ENCODE measurements around the gene TNFRSF4. TPM values are rescaled to one million over a fixed set of nuclear protein-coding genes. Genes with fewer than 3 reads are reported as not detected.
"Not testable (repeated sequence)": the region's sequence is repeated elsewhere in the genome, so short reads cannot be mapped to it uniquely, and the experiment has no call there.

TNFRSF4 gene
- total and polyA plus RNA-seq, 8 donors: 0.55 to 4.5 (median 2.9) TPM; not detected in 4

DNA sequence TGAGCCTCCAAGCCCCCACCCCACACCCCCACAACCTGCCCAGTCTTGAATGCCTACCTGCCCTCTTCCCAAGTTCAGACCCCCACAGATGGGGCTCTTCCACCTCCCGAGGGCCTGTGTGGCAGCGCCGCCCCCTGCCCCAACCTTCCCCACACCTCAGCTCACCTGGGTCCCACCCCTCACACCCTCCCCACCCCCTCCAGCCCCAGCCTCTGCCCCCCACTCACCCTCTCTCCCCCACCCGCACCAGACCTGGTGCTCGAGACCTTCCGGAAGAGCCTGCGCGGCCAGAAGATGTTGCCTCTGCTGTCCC lies 16.8 kb downstream of the TNFRSF4 start:
- Histone ChIP-seq H3K36me3 (no peaks in the 10 kb centered on the region), H3K9me3 (peaks cover 0 to 12% (median 5%) of the 10 kb centered on the region in 4 donors), H3K4me3 (no peak overlapping the region), H3K27me3 (peaks cover 3 to 24% (median 16%) of the 10 kb centered on the region in 3 donors), H3K27ac (no peak overlapping the region), H3K4me1 (peaks cover 10 to 15% (median 11%) of the 10 kb centered on the region in 4 donors)
- no peak for DNase-seq
- TF ChIP-seq EP300 (IDR thresholded peaks at IDR 0.05): no peak
- TF ChIP-seq, protein P1, sequence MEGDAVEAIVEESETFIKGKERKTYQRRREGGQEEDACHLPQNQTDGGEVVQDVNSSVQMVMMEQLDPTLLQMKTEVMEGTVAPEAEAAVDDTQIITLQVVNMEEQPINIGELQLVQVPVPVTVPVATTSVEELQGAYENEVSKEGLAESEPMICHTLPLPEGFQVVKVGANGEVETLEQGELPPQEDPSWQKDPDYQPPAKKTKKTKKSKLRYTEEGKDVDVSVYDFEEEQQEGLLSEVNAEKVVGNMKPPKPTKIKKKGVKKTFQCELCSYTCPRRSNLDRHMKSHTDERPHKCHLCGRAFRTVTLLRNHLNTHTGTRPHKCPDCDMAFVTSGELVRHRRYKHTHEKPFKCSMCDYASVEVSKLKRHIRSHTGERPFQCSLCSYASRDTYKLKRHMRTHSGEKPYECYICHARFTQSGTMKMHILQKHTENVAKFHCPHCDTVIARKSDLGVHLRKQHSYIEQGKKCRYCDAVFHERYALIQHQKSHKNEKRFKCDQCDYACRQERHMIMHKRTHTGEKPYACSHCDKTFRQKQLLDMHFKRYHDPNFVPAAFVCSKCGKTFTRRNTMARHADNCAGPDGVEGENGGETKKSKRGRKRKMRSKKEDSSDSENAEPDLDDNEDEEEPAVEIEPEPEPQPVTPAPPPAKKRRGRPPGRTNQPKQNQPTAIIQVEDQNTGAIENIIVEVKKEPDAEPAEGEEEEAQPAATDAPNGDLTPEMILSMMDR (IDR thresholded peaks at IDR 0.05): no peak
- no peak for TF ChIP-seq POLR2AphosphoS5 (IDR thresholded peaks at IDR 0.05)
- TF ChIP-seq POLR2A (IDR thresholded peaks at IDR 0.05): no peak
- intact Hi-C loops (cut with DNase I; ENCODE audit: low total_unique reads): no loop called here
- 86 to 91% (median 87%) methylated on average over 6 to 8 of the region's 8 CpGs for whole genome bisulfite sequencing, 5 donors

DNA sequence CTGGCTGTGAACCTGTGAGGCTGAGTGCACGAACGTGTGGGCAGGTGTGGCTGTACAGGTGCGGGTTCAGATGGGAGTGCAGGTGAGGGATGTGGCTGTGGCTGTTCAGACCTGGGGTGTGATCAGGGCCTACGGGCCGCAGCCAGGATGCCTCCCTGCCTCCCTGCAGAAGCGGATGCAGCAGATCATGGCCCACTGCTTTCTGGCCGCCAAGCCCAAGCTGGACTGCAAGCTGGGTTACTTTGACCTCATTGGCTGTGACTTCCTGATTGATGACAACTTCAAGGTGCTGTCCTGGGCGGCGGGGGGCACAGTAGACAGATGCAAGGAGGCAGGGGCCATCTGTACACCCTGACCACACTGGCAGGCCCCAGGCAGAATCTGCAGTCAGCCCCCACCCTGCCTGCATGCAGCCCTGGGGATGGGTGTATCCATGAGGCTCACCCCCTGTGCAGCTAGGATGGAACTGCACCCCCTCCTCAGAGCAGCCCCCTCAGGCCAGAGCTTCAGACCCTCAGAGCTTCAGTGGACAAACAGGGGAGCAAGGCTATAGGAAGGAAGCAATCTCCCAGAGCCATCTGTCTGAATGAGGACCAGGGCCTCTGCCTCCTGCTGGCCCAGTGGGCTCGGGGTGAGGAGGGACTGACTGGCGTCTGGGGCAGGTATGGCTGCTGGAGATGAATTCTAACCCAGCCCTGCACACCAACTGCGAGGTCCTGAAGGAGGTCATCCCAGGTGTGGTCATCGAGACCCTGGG lies 17.3 kb downstream of the TNFRSF4 start:
- 83 to 85% (median 84%) methylated on average over 12 to 13 of the region's 13 CpGs for whole genome bisulfite sequencing, 5 donors
- DNase-seq: no peak
- intact Hi-C loops (cut with DNase I; ENCODE audit: low total_unique reads): no loop called here
- Histone ChIP-seq H3K9me3 (peaks cover 0 to 16% (median 5%) of the 10 kb centered on the region in 4 donors), H3K27ac (no peak overlapping the region), H3K27me3 (peaks cover 3 to 23% (median 16%) of the 10 kb centered on the region in 3 donors), H3K4me1 (peaks cover 10 to 15% (median 11%) of the 10 kb centered on the region in 4 donors), H3K4me3 (no peak overlapping the region), H3K36me3 (no peaks in the 10 kb centered on the region)
- TF ChIP-seq EP300 (IDR thresholded peaks at IDR 0.05) (no peak), POLR2AphosphoS5 (IDR thresholded peaks at IDR 0.05) (no peak), POLR2A (IDR thresholded peaks at IDR 0.05) (no peak)
- TF ChIP-seq, protein P1 (IDR thresholded peaks at IDR 0.05): no peak

DNA sequence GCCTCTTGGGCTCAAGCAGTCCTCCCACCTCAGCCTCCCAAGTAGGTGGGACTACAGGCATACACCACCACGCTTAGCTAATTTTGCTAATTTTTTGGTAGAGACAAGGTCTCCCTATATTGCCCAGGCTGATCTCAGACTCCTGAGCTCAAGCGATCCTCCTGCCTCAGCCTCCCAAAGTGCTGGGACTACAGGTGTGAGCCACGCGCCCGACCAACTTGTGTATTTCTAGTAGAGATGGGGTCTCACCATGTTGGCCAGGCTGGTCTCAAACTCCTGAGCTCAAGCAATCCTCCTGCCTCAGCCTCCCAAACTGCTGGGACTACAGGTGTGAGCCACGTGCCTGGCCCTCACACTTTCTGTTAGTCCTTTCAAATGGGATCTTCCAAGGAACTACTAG lies 18.2 kb downstream of the TNFRSF4 start:
- H3K4me1 ChIP-seq; intact Hi-C loops (cut with DNase I; ENCODE audit: low total_unique reads); H3K36me3 ChIP-seq; H3K27ac ChIP-seq; H3K4me3 ChIP-seq; DNase-seq: not testable (repeated sequence)
- Histone ChIP-seq H3K27me3 (peaks cover 0 to 14% (median 7%) of the 10 kb centered on the region in 3 donors), H3K9me3 (peaks cover 0 to 19% (median 5%) of the 10 kb centered on the region in 4 donors)
- WGBS, 5 donors: 83 to 95% (median 94%) methylated on average over 6 of the region's 6 CpGs

DNA sequence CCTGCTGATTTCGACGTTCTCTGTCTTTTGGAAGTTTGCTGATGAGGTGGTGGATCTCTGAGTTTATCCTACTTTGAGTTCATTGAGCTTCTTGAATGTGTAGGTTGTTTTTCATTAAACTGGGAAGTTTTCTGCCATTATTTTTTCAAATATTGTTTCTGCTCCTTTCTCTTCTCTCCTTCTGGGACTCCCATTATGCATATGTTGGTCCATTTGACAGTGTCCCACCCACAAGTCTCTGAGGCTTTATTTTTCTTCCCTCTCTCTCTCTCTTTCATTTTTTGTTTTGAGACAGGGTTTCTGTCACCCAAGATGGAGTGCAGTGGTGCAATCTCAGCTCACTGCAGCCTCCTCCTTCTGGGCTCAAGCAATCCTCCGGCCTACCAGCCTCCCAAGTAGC lies 19.2 kb downstream of the TNFRSF4 start:
- intact Hi-C loops (cut with DNase I; ENCODE audit: low total_unique reads): no loop called here
- Histone ChIP-seq H3K27ac (no peak overlapping the region), H3K36me3 (no peaks in the 10 kb centered on the region), H3K9me3 (peaks cover 0 to 19% (median 5%) of the 10 kb centered on the region in 4 donors), H3K4me3 (no peak overlapping the region), H3K27me3 (peaks cover 0 to 4% (median 0%) of the 10 kb centered on the region in 3 donors), H3K4me1 (no peaks in the 10 kb centered on the region)
- no peak for DNase-seq
- 62 to 96% (median 87%) methylated on average over 3 of the region's 3 CpGs for WGBS, 5 donors
- no peak for TF ChIP-seq POLR2AphosphoS5 (IDR thresholded peaks at IDR 0.05)
- TF ChIP-seq, protein P1 (IDR thresholded peaks at IDR 0.05): no peak
- no peak for TF ChIP-seq EP300 (IDR thresholded peaks at IDR 0.05)
- no peak for TF ChIP-seq POLR2A (IDR thresholded peaks at IDR 0.05)

DNA sequence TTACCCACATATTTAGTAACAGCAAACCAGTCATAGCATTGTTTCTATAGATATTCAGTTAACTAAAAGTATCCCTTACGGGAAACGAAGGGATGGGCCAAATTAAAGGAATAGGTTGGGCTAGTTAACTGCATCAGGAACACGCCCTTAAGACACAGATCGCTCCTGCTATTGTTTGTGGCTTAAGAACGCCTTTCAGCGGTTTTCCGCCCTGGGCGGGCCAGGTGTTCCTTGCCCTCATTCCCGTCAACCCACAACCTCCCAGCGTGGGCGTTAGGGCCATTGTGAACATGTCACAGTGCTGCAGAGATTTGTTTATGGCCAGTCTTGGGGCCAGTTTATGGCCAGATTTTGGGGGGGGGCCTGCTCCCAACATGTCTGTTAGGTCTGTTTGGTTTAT lies 22.2 kb downstream of the TNFRSF4 start:
- no peak for TF ChIP-seq POLR2AphosphoS5 (IDR thresholded peaks at IDR 0.05)
- TF ChIP-seq, protein P1 (IDR thresholded peaks at IDR 0.05): no peak
- TF ChIP-seq POLR2A (IDR thresholded peaks at IDR 0.05): no peak
- no peak for TF ChIP-seq EP300 (IDR thresholded peaks at IDR 0.05)
- WGBS, 5 donors: 78 to 95% (median 88%) methylated on average over 11 of the region's 11 CpGs
- no peak for DNase-seq

More for the DNA sequence above, 22.2 kb downstream of the TNFRSF4 start:
- Histone ChIP-seq H3K4me1 (no peaks in the 10 kb centered on the region), H3K4me3 (no peak overlapping the region), H3K27ac (no peak overlapping the region), H3K9me3 (peaks cover 0 to 19% (median 5%) of the 10 kb centered on the region in 4 donors), H3K36me3 (no peaks in the 10 kb centered on the region), H3K27me3 (no peaks in the 10 kb centered on the region)
- intact Hi-C loops (cut with DNase I; ENCODE audit: low total_unique reads): no loop called here
